Measurements from ENCODE around the gene SLC25A22.

DNA sequence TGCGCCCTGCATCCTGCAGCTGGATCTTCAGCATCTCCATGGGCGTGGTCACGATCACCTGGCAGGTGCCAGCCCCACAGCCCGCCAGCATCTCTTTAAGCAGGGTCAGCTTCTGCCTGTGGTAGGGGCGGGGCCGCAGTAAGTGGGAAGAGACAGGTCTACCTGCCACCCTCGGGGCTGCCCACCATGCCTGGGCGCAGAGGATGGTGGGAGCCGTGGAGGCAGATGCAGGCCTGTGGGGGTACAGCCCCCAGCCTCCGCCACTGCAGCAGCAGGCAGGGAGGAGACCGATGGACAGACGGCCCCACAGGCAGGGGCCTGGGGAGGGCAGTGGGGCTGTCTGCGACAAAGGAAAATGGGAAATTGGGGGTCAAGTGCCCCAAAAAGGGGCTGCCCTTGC lies 5.2 kb downstream of the SLC25A22 start:
- TF ChIP-seq, protein P1, sequence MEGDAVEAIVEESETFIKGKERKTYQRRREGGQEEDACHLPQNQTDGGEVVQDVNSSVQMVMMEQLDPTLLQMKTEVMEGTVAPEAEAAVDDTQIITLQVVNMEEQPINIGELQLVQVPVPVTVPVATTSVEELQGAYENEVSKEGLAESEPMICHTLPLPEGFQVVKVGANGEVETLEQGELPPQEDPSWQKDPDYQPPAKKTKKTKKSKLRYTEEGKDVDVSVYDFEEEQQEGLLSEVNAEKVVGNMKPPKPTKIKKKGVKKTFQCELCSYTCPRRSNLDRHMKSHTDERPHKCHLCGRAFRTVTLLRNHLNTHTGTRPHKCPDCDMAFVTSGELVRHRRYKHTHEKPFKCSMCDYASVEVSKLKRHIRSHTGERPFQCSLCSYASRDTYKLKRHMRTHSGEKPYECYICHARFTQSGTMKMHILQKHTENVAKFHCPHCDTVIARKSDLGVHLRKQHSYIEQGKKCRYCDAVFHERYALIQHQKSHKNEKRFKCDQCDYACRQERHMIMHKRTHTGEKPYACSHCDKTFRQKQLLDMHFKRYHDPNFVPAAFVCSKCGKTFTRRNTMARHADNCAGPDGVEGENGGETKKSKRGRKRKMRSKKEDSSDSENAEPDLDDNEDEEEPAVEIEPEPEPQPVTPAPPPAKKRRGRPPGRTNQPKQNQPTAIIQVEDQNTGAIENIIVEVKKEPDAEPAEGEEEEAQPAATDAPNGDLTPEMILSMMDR (IDR thresholded peaks at IDR 0.05; ENCODE audit: low read length), result no peak
- no peak for TF ChIP-seq EZH2 (IDR thresholded peaks at IDR 0.05; ENCODE audit: borderline replicate concordance, low read length)
